Neuronal stem cell (in vitro differentiated cells): Measurements from ENCODE around the gene WDSUB1.

Experiments used
- DNase-seq: peaks from one replicate; pipeline ENCODE4 v3.0.0-alpha.2; 2013; ENCODE audit warnings: low spot score
- H2AFZ ChIP-seq: one replicate; pipeline ENCODE4 v1.6.1; 2013; ENCODE audit warnings: mild to moderate bottlenecking, low read length, inconsistent platforms
- H2AK5ac ChIP-seq: 2 replicates; pipeline ENCODE4 v1.6.1; 2013; ENCODE audit warnings: low read depth, mild to moderate bottlenecking, inconsistent platforms, low read length, moderate library complexity, mixed read lengths
- H2BK120ac ChIP-seq: 2 replicates; pipeline ENCODE4 v1.6.1; 2013; ENCODE audit warnings: low read depth, mild to moderate bottlenecking, inconsistent platforms, low read length, moderate library complexity, mixed read lengths
- H2BK12ac ChIP-seq: one replicate; pipeline ENCODE4 v1.6.1; 2013; ENCODE audit warnings: low read length, inconsistent platforms
- H2BK15ac ChIP-seq: 2 replicates; pipeline ENCODE4 v1.6.1; 2013; ENCODE audit warnings: mild to moderate bottlenecking, low read length, inconsistent platforms, mixed read lengths
- H2BK5ac ChIP-seq: one replicate; pipeline ENCODE4 v1.6.1; 2013; ENCODE audit warnings: inconsistent platforms, mild to moderate bottlenecking, low read length, moderate library complexity
- H3K14ac ChIP-seq: one replicate; pipeline ENCODE4 v1.6.1; 2013; ENCODE audit warnings: low read length, inconsistent platforms
- H3K18ac ChIP-seq: 2 replicates; pipeline ENCODE4 v1.6.1; 2013; ENCODE audit warnings: low read length, inconsistent platforms
- H3K23ac ChIP-seq: 2 replicates; pipeline ENCODE4 v1.6.1; 2013; ENCODE audit warnings: low read depth, mild to moderate bottlenecking, mixed read lengths, low read length, inconsistent platforms; ENCODE audit not compliant: poor library complexity
- H3K27ac ChIP-seq: replicated peaks from 3 replicates; pipeline ENCODE4 v1.5.1; 2013; ENCODE audit warnings: low read length, inconsistent platforms
- H3K27me3 ChIP-seq, 3 experiments: 2 replicates each; pipeline ENCODE4 v1.6.1; 2013; ENCODE audit warnings: low read length in 3 of 3, mild to moderate bottlenecking in 2 of 3, inconsistent platforms in 1 of 3, low read depth in 1 of 3, mixed read lengths in 1 of 3, moderate library complexity in 1 of 3; ENCODE audit not compliant: control insufficient read depth in 3 of 3, insufficient read depth in 3 of 3
- H3K36me3 ChIP-seq, 2 donors: replicated peaks in 1 of 2; 2 replicates each; pipeline ENCODE4 v1.6.1; 2013; ENCODE audit warnings: low read length in 2 of 2; ENCODE audit not compliant: control insufficient read depth in 2 of 2, insufficient read depth in 2 of 2
- H3K4ac ChIP-seq: 2 replicates; pipeline ENCODE4 v1.6.1; 2013; ENCODE audit warnings: inconsistent platforms, mild to moderate bottlenecking, low read length, moderate library complexity
- H3K4me1 ChIP-seq, 2 donors: 1 replicate in 1 of 2; 2 replicates in 1 of 2; pipeline ENCODE4 v1.6.1; 2013; ENCODE audit warnings: low read length in 2 of 2, low read depth in 1 of 2; ENCODE audit not compliant: control insufficient read depth in 2 of 2, insufficient read depth in 1 of 2
- H3K4me2 ChIP-seq: one replicate; pipeline ENCODE4 v1.6.1; 2013; ENCODE audit warnings: mild to moderate bottlenecking, low read length, inconsistent platforms; ENCODE audit not compliant: insufficient read depth, poor library complexity, severe bottlenecking
- H3K4me3 ChIP-seq, 2 donors: 2 replicates each; pipeline ENCODE4 v1.5.1; 2013; ENCODE audit warnings: low read length in 2 of 2, mild to moderate bottlenecking in 2 of 2, inconsistent platforms in 1 of 2, moderate library complexity in 1 of 2
- H3K79me1 ChIP-seq: one replicate; pipeline ENCODE4 v1.6.1; 2013; ENCODE audit warnings: low read depth, mild to moderate bottlenecking, inconsistent platforms, low read length, moderate library complexity
- H3K9ac ChIP-seq: one replicate; pipeline ENCODE4 v1.6.1; 2013; ENCODE audit warnings: mild to moderate bottlenecking, low read depth, low read length, inconsistent platforms; ENCODE audit not compliant: poor library complexity
- H3K9me3 ChIP-seq, 2 donors: replicated peaks in 1 of 2; 2 replicates each; pipeline versions ENCODE3 to v1.6.1; 2013; ENCODE audit warnings: low read length in 2 of 2, mild to moderate bottlenecking in 2 of 2, inconsistent platforms in 1 of 2, low read depth in 1 of 2, mixed read lengths in 1 of 2, moderate library complexity in 1 of 2; ENCODE audit not compliant: control insufficient read depth in 2 of 2, insufficient read depth in 1 of 2
- H4K8ac ChIP-seq: one replicate; pipeline ENCODE4 v1.6.1; 2013; ENCODE audit warnings: low read depth, mild to moderate bottlenecking, inconsistent platforms, low read length, moderate library complexity
- H4K91ac ChIP-seq: one replicate; pipeline ENCODE4 v1.6.1; 2013; ENCODE audit warnings: low read length, low read depth, mild to moderate bottlenecking, inconsistent platforms; ENCODE audit not compliant: poor library complexity
- WGBS, 2 donors: extraction: QIAGEN DNeasy Blood & Tissue Kit; methylation state at CpG; one replicate each; pipeline ENCODE4 v1.1.7; 2013; ENCODE audit warnings: missing lambda C conversion rate in 2 of 2, mixed read lengths in 1 of 2; ENCODE audit not compliant: insufficient read length in 2 of 2, insufficient replicate concordance in 1 of 2; ENCODE audit errors: extremely low coverage in 2 of 2; 5-methylcytosine and 5-hydroxymethylcytosine counted together

The WDSUB1 gene

GRCh38 chr2:159267921-159268320 lies 18.6 kb downstream of the WDSUB1 start:
- Histone ChIP-seq H3K4me3 (no peak overlapping the region), H3K27me3 (no peaks in the 10 kb centered on the region), H2AFZ (no peak overlapping the region), H3K9me3 (peaks cover 0 to 11% of the 10 kb centered on the region in 2 donors), H3K4me2 (no peak overlapping the region), H3K4me1 (peaks cover 3 to 10% of the 10 kb centered on the region in 2 donors), H2BK12ac (no peak overlapping the region), H2BK5ac (no peak overlapping the region), H3K23ac (no peak overlapping the region), H3K79me1 (peaks cover 2% of the 10 kb centered on the region), H2BK120ac (no peak overlapping the region), H3K18ac (no peak overlapping the region), H2AK5ac (no peak overlapping the region), H3K14ac (no peak overlapping the region), H3K36me3 (peaks cover 0 to 8% of the 10 kb centered on the region in 2 donors), H3K4ac (no peak overlapping the region), H2BK15ac (no peak overlapping the region), H3K27ac (no peak overlapping the region), H4K91ac (no peak overlapping the region), H3K9ac (no peak overlapping the region), H4K8ac (no peak overlapping the region)
- WGBS, 2 donors, result no CpG with 5 or more reads among the region's 1 CpG
- DNase-seq, result no peak

- Histone ChIP-seq H2BK15ac (no peak overlapping the region), H4K91ac (no peak overlapping the region), H3K9ac (no peak overlapping the region), H3K4ac (no peak overlapping the region), H2BK5ac (no peak overlapping the region), H3K4me3 (no peak overlapping the region), H2BK120ac (no peak overlapping the region), H2AFZ (no peak overlapping the region), H3K36me3 (peaks cover 0 to 8% of the 10 kb centered on the region in 2 donors), H3K9me3 (peaks cover 0 to 11% of the 10 kb centered on the region in 2 donors), H3K27me3 (no peaks in the 10 kb centered on the region), H3K27ac (no peak overlapping the region), H3K23ac (no peak overlapping the region), H3K18ac (no peak overlapping the region), H2AK5ac (no peak overlapping the region), H2BK12ac (no peak overlapping the region), H3K14ac (no peak overlapping the region), H4K8ac (no peak overlapping the region), H3K4me1 (no peaks in the 10 kb centered on the region), H3K4me2 (no peak overlapping the region), H3K79me1 (peaks cover 2% of the 10 kb centered on the region)
- WGBS, 2 donors, result no CpG with 5 or more reads among the region's 3 CpGs
- DNase-seq, result no peak
Measured at GRCh38 chr2:159266554-159266953, 19.9 kb downstream of the WDSUB1 start.

- no peak overlapping the region for H3K4ac ChIP-seq
- no peak overlapping the region for H4K91ac ChIP-seq
- no peaks in the 10 kb centered on the region for H3K27me3 ChIP-seq
- no peak for DNase-seq
- no peak overlapping the region for H3K23ac ChIP-seq
- H3K27ac ChIP-seq, result no peak overlapping the region
- no peak overlapping the region for H3K4me2 ChIP-seq
- no peak overlapping the region for H3K4me3 ChIP-seq
- H3K9me3 ChIP-seq, result peaks cover 0 to 11% of the 10 kb centered on the region in 2 donors
- H2AK5ac ChIP-seq, result no peak overlapping the region
- no peak overlapping the region for H2BK120ac ChIP-seq
- no CpG with 5 or more reads among the region's 1 CpG for WGBS, 2 donors
- H3K36me3 ChIP-seq, result no peaks in the 10 kb centered on the region
- no peak overlapping the region for H2BK12ac ChIP-seq
- H3K79me1 ChIP-seq, result peaks cover 2% of the 10 kb centered on the region
- H3K9ac ChIP-seq, result no peak overlapping the region
- H3K4me1 ChIP-seq, result no peaks in the 10 kb centered on the region
- H2BK5ac ChIP-seq, result no peak overlapping the region
- no peak overlapping the region for H4K8ac ChIP-seq
- H2AFZ ChIP-seq, result no peak overlapping the region
- H3K14ac ChIP-seq, result no peak overlapping the region
- H2BK15ac ChIP-seq, result no peak overlapping the region
- H3K18ac ChIP-seq, result no peak overlapping the region
Measured at GRCh38 chr2:159265171-159265576, 21.3 kb downstream of the WDSUB1 start.

GRCh38 chr2:159262904-159263303 lies 23.6 kb downstream of the WDSUB1 start:
- H2AK5ac ChIP-seq, result no peak overlapping the region
- H2BK12ac ChIP-seq, result no peak overlapping the region
- H3K18ac ChIP-seq, result no peak overlapping the region
- no peak overlapping the region for H2BK5ac ChIP-seq
- H4K8ac ChIP-seq, result no peak overlapping the region
- no peak for DNase-seq
- no peaks in the 10 kb centered on the region for H3K27me3 ChIP-seq
- WGBS, 2 donors, result no CpG with 5 or more reads among the region's 5 CpGs
- peaks cover 2% of the 10 kb centered on the region for H3K79me1 ChIP-seq
- H3K4ac ChIP-seq, result no peak overlapping the region
- no peaks in the 10 kb centered on the region for H3K4me1 ChIP-seq
- no peak overlapping the region for H3K9ac ChIP-seq
- no peak overlapping the region for H2AFZ ChIP-seq
- peaks cover 0 to 11% of the 10 kb centered on the region in 2 donors for H3K9me3 ChIP-seq
- no peaks in the 10 kb centered on the region for H3K36me3 ChIP-seq
- H4K91ac ChIP-seq, result no peak overlapping the region
- no peak overlapping the region for H3K4me2 ChIP-seq
- no peak overlapping the region for H3K23ac ChIP-seq
- H3K4me3 ChIP-seq, result no peak overlapping the region
- H2BK120ac ChIP-seq, result no peak overlapping the region
- H3K27ac ChIP-seq, result no peak overlapping the region
- no peak overlapping the region for H2BK15ac ChIP-seq
- no peak overlapping the region for H3K14ac ChIP-seq
